ENCODE measurements around the gene GRM1. TPM values are rescaled to one million over a fixed set of nuclear protein-coding genes. Genes with fewer than 3 reads are reported as not detected.

Gene GRM1
- total and polyA plus RNA-seq, 5 donors from 2014 or later: 0.10 TPM; not detected in 4

DNA sequence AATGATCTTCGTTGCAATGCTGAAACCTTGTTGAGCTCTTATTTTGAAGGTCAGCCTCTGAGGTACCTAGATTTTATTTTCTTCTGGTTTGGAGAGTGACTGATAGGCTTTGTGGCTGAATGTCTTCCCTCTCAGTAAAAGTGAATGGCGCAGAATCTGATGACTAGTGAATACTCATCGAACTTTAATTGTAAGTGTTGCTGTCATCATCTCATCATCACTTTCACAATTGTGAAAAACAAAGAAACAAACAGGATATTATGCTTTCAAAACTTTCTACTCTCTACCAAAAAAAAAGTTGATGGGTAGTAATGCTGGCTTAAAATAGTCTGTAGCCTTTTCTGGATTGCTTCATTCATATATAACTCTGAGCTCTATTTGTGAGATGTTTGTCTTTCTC is 275.3 kb downstream of the GRM1 start:
- no peaks in the 10 kb centered on the region for H3K27me3 ChIP-seq (ENCODE audit: control insufficient read depth, insufficient read depth, low read length)
- H3K36me3 ChIP-seq (ENCODE audit: control insufficient read depth, insufficient read depth, low read length): no peaks in the 10 kb centered on the region
- no peaks in the 10 kb centered on the region for H3K9me3 ChIP-seq (ENCODE audit: control insufficient read depth in 2 of 2, low read length in 2 of 2)
- Mint-ChIP-seq H3K4me3 (no peak overlapping the region), H3K36me3 (no peaks in the 10 kb centered on the region), H3K27ac (no peak overlapping the region), H3K27me3 (no peaks in the 10 kb centered on the region), H3K4me1 (no peaks in the 10 kb centered on the region), H3K9me3 (peaks cover 0 to 6% (median 0%) of the 10 kb centered on the region in 7 donors)
- no peak for ATAC-seq (ENCODE audit: low read depth in 2 of 2)
- no peak overlapping the region for H3K4me3 ChIP-seq (ENCODE audit: low read depth, low read length)
- no peak for DNase-seq
- no peak overlapping the region for H3K27ac ChIP-seq (ENCODE audit: insufficient read depth, low read length, poor library complexity, severe bottlenecking)
- H3K4me1 ChIP-seq (ENCODE audit: control insufficient read depth, insufficient read depth, low read length, poor library complexity, severe bottlenecking): no peaks in the 10 kb centered on the region

DNA sequence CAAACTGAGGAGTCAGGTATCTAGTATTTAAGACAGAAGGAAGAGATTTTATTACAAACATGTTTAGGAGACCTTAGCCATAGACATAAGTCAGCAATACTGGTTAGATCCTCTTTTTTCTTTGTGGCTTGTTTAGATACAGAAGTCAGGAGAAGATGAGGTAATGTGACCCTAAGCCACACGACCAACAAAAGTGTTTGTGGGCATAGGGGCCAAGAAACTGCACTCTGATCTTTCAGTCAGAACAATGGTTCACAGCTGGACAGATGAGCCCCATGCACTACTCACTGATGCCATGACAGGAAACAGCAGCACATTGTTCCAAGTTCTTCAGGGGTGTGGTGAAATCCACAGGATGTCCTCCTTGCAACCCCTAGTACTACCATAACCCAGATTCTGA is 276.2 kb downstream of the GRM1 start:
- H3K27ac ChIP-seq (ENCODE audit: insufficient read depth, low read length, poor library complexity, severe bottlenecking): no peak overlapping the region
- no peaks in the 10 kb centered on the region for H3K36me3 ChIP-seq (ENCODE audit: control insufficient read depth, insufficient read depth, low read length)
- no peaks in the 10 kb centered on the region for H3K4me1 ChIP-seq (ENCODE audit: control insufficient read depth, insufficient read depth, low read length, poor library complexity, severe bottlenecking)
- Mint-ChIP-seq H3K36me3 (no peaks in the 10 kb centered on the region), H3K4me1 (no peaks in the 10 kb centered on the region), H3K4me3 (no peak overlapping the region), H3K27me3 (no peaks in the 10 kb centered on the region), H3K9me3 (peaks cover 0 to 6% (median 0%) of the 10 kb centered on the region in 7 donors), H3K27ac (no peak overlapping the region)
- no peak overlapping the region for H3K4me3 ChIP-seq (ENCODE audit: low read depth, low read length)
- no peak for DNase-seq
- H3K9me3 ChIP-seq (ENCODE audit: control insufficient read depth in 2 of 2, low read length in 2 of 2): no peaks in the 10 kb centered on the region
- ATAC-seq (ENCODE audit: low read depth in 2 of 2): no peak
- no peaks in the 10 kb centered on the region for H3K27me3 ChIP-seq (ENCODE audit: control insufficient read depth, insufficient read depth, low read length)

DNA sequence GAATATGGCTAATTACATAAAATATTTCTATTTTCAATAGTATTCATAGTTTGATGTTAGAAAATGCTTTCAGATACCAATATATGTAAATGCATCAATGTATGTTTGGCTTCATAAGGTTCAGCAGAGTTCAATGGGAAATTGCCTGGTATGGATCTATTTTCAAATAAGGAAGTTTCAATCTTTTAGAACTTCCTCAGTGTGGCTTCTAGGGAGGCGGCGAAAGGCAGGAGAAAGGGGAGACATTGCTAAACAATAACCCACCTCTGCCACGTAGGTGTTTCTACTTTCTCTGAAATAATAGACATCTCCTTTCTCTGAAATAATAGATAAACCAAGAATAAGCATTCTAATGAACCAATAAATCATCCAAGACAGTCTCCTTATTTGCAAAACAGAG is 277.1 kb downstream of the GRM1 start:
- no peak overlapping the region for H3K4me3 ChIP-seq (ENCODE audit: low read depth, low read length)
- no peak overlapping the region for H3K27ac Mint-ChIP-seq
- H3K27me3 ChIP-seq (ENCODE audit: control insufficient read depth, insufficient read depth, low read length): no peaks in the 10 kb centered on the region
- no peaks in the 10 kb centered on the region for H3K36me3 Mint-ChIP-seq
- H3K27me3 Mint-ChIP-seq: no peaks in the 10 kb centered on the region
- no peak for DNase-seq
- no peaks in the 10 kb centered on the region for H3K9me3 ChIP-seq (ENCODE audit: control insufficient read depth in 2 of 2, low read length in 2 of 2)
- no peaks in the 10 kb centered on the region for H3K4me1 Mint-ChIP-seq
- H3K27ac ChIP-seq (ENCODE audit: insufficient read depth, low read length, poor library complexity, severe bottlenecking): no peak overlapping the region
- no peaks in the 10 kb centered on the region for H3K4me1 ChIP-seq (ENCODE audit: control insufficient read depth, insufficient read depth, low read length, poor library complexity, severe bottlenecking)
- H3K4me3 Mint-ChIP-seq: no peak overlapping the region
- H3K9me3 Mint-ChIP-seq: peaks cover 0 to 6% (median 0%) of the 10 kb centered on the region in 7 donors
- no peaks in the 10 kb centered on the region for H3K36me3 ChIP-seq (ENCODE audit: control insufficient read depth, insufficient read depth, low read length)
- ATAC-seq (ENCODE audit: low read depth in 2 of 2): no peak

DNA sequence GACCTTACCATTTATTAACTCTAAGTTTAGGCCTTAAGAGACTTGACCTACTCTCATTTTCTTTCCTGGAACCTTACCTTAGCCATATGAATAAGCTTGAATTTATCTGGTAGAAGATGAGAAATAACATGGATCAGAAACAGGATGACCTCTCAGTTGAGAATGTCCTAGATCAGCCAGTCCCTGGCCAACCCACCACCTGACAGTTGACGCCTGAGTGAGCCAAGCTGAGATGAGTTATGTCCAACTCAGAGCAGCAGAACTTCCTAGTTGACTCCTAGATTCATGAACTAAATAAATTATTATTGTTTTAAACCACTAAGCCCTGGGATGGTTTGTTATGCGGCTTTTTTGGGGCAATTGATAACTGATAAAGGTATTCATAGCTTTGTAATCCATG is 281.8 kb downstream of the GRM1 start:
- Histone ChIP-seq H3K9me3 (ENCODE audit: control insufficient read depth in 2 of 2, low read length in 2 of 2) (no peaks in the 10 kb centered on the region), H3K27ac (ENCODE audit: insufficient read depth, low read length, poor library complexity, severe bottlenecking) (no peak overlapping the region), H3K27me3 (ENCODE audit: control insufficient read depth, insufficient read depth, low read length) (no peaks in the 10 kb centered on the region), H3K4me1 (ENCODE audit: control insufficient read depth, insufficient read depth, low read length, poor library complexity, severe bottlenecking) (no peaks in the 10 kb centered on the region), H3K36me3 (ENCODE audit: control insufficient read depth, insufficient read depth, low read length) (no peaks in the 10 kb centered on the region), H3K4me3 (ENCODE audit: low read depth, low read length) (no peak overlapping the region)
- H3K4me1 Mint-ChIP-seq: no peaks in the 10 kb centered on the region
- H3K36me3 Mint-ChIP-seq: no peaks in the 10 kb centered on the region
- H3K4me3 Mint-ChIP-seq: no peak overlapping the region
- DNase-seq (no peak), ATAC-seq (ENCODE audit: low read depth in 2 of 2) (no peak)
- no peak overlapping the region for H3K27ac Mint-ChIP-seq
- peaks cover 0 to 3% (median 0%) of the 10 kb centered on the region in 7 donors for H3K9me3 Mint-ChIP-seq
- no peaks in the 10 kb centered on the region for H3K27me3 Mint-ChIP-seq

DNA sequence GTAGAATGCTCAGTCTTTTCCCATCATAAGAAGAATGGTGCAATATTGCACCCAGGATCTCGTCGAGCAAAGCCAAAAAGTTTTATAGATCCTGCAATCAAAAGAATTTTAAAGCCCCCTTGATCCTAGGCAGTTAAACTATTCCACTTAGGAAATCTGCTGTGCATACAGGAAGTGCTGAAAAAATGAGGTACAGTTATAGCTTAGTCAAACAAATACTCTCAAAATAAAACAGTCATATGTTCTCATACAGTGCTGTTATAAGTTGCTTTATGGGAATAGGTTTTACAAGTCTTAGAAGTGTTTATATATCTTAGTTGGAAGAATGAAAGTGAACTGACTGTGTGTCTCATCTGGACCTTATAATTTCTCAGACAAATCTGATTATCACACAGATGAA is 282.2 kb downstream of the GRM1 start:
- Mint-ChIP-seq H3K27me3 (no peaks in the 10 kb centered on the region), H3K4me3 (no peak overlapping the region), H3K36me3 (no peaks in the 10 kb centered on the region), H3K27ac (no peak overlapping the region), H3K9me3 (peaks cover 0 to 3% (median 0%) of the 10 kb centered on the region in 7 donors), H3K4me1 (no peaks in the 10 kb centered on the region)
- Histone ChIP-seq H3K9me3 (ENCODE audit: control insufficient read depth in 2 of 2, low read length in 2 of 2) (no peaks in the 10 kb centered on the region), H3K36me3 (ENCODE audit: control insufficient read depth, insufficient read depth, low read length) (no peaks in the 10 kb centered on the region), H3K27ac (ENCODE audit: insufficient read depth, low read length, poor library complexity, severe bottlenecking) (no peak overlapping the region), H3K4me3 (ENCODE audit: low read depth, low read length) (no peak overlapping the region), H3K4me1 (ENCODE audit: control insufficient read depth, insufficient read depth, low read length, poor library complexity, severe bottlenecking) (no peaks in the 10 kb centered on the region), H3K27me3 (ENCODE audit: control insufficient read depth, insufficient read depth, low read length) (no peaks in the 10 kb centered on the region)
- no peak for DNase-seq
- no peak for ATAC-seq (ENCODE audit: low read depth in 2 of 2)

DNA sequence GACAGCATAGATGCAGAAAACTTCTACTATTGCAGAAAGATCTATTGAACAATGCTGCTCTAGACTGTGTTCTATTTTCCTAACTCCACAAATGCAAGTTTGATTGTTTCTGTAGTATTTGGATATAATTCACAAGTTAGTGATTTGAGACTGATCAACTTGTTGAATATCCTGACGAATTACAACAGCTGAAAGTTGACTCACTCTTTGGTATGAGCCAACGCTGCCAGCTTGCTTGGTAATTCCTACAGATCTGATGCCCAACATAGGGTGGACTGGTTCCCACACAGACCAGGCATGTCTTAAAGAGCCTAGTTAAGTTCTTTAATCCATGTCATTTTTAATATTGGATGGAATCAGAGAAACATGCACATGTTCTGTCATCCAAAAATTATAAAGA is 283.7 kb downstream of the GRM1 start:
- no peak overlapping the region for H3K4me3 Mint-ChIP-seq
- no peaks in the 10 kb centered on the region for H3K4me1 Mint-ChIP-seq
- no peaks in the 10 kb centered on the region for H3K27me3 Mint-ChIP-seq
- Histone ChIP-seq H3K4me1 (ENCODE audit: control insufficient read depth, insufficient read depth, low read length, poor library complexity, severe bottlenecking) (no peaks in the 10 kb centered on the region), H3K9me3 (ENCODE audit: control insufficient read depth in 2 of 2, low read length in 2 of 2) (no peaks in the 10 kb centered on the region), H3K27me3 (ENCODE audit: control insufficient read depth, insufficient read depth, low read length) (no peaks in the 10 kb centered on the region), H3K27ac (ENCODE audit: insufficient read depth, low read length, poor library complexity, severe bottlenecking) (no peak overlapping the region), H3K36me3 (ENCODE audit: control insufficient read depth, insufficient read depth, low read length) (no peaks in the 10 kb centered on the region), H3K4me3 (ENCODE audit: low read depth, low read length) (no peak overlapping the region)
- H3K9me3 Mint-ChIP-seq: peaks cover 0 to 2% (median 0%) of the 10 kb centered on the region in 7 donors
- no peaks in the 10 kb centered on the region for H3K36me3 Mint-ChIP-seq
- ATAC-seq (ENCODE audit: low read depth in 2 of 2): no peak
- DNase-seq: no peak
- H3K27ac Mint-ChIP-seq: no peak overlapping the region

DNA sequence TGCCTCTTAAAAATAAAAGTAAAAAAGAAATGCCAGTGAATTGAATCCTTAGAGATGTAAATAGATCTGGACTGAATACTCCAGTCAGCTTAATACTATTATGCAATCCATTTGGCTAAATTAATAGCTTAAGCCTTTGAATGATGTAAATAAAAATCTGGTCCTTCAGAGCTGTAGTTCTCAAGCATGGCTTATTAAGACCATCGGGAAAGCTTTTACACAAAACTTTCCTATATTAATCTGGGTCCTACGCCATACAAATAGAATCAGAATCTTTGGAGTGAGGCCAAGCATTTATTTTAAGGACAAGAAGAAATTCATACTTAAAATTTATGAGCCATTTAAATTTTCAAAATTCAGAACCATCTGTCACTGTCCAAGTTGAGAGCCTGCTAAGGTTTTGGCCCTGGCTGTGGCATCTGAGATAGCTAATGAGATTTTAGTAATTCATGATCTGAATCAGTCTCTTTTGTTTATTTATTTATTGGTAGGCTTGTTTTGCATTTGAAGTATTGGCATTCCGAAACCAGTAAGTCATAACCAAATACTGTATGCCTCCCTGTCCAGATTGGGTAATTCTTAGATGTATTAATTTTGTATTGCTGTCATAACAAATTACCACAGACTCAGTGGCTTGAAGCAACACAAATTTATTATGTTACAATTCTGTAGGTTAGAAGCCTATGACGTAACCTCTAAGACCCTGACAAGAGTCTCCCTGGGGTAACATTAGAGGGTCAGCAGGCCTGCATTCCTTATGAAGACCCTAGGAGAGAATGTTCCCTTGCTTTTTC is 286.7 kb downstream of the GRM1 start:
- Mint-ChIP-seq H3K36me3 (no peaks in the 10 kb centered on the region), H3K27ac (no peak overlapping the region), H3K9me3 (peaks cover 0 to 4% (median 2%) of the 10 kb centered on the region in 7 donors), H3K27me3 (no peaks in the 10 kb centered on the region), H3K4me3 (no peak overlapping the region), H3K4me1 (no peaks in the 10 kb centered on the region)
- DNase-seq: no peak
- no peak for ATAC-seq (ENCODE audit: low read depth in 2 of 2)
- no peak overlapping the region for H3K4me3 ChIP-seq (ENCODE audit: low read depth, low read length)
- H3K36me3 ChIP-seq (ENCODE audit: control insufficient read depth, insufficient read depth, low read length): no peaks in the 10 kb centered on the region
- H3K9me3 ChIP-seq (ENCODE audit: control insufficient read depth in 2 of 2, low read length in 2 of 2): no peaks in the 10 kb centered on the region
- H3K27ac ChIP-seq (ENCODE audit: insufficient read depth, low read length, poor library complexity, severe bottlenecking): no peak overlapping the region
- no peaks in the 10 kb centered on the region for H3K27me3 ChIP-seq (ENCODE audit: control insufficient read depth, insufficient read depth, low read length)
- H3K4me1 ChIP-seq (ENCODE audit: control insufficient read depth, insufficient read depth, low read length, poor library complexity, severe bottlenecking): no peaks in the 10 kb centered on the region

DNA sequence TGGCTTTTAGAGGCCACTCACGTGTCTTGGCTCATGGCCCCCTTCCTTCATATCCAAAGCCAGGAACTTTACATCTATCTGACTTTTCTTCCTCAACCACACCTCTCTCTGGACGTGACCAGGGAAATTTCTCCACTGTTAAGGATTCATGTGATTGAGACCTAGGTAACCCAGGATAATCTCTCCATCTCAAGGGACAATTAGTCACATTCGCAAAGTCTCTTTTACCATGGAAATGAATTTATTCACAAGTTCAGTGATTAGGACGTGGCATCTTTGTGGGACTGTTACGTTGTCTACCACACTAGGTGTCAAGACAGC is 287.3 kb downstream of the GRM1 start:
- Mint-ChIP-seq H3K36me3 (no peaks in the 10 kb centered on the region), H3K4me3 (no peak overlapping the region), H3K4me1 (no peaks in the 10 kb centered on the region), H3K27ac (no peak overlapping the region), H3K9me3 (peaks cover 0 to 5% (median 1%) of the 10 kb centered on the region in 7 donors), H3K27me3 (no peaks in the 10 kb centered on the region)
- Histone ChIP-seq H3K9me3 (ENCODE audit: control insufficient read depth in 2 of 2, low read length in 2 of 2) (no peaks in the 10 kb centered on the region), H3K27me3 (ENCODE audit: control insufficient read depth, insufficient read depth, low read length) (no peaks in the 10 kb centered on the region), H3K4me1 (ENCODE audit: control insufficient read depth, insufficient read depth, low read length, poor library complexity, severe bottlenecking) (no peaks in the 10 kb centered on the region), H3K27ac (ENCODE audit: insufficient read depth, low read length, poor library complexity, severe bottlenecking) (no peak overlapping the region), H3K36me3 (ENCODE audit: control insufficient read depth, insufficient read depth, low read length) (no peaks in the 10 kb centered on the region), H3K4me3 (ENCODE audit: low read depth, low read length) (no peak overlapping the region)
- ATAC-seq (ENCODE audit: low read depth in 2 of 2): no peak
- DNase-seq: no peak

Measured in CD4-positive, CD25-positive, alpha-beta regulatory T cell (primary cell).